NCI-H2227 treated with DMSO at 0.1 percent for 48 hours (cell line): ENCODE results near the gene CATSPER1.
"Not testable (repeated sequence)": the region's sequence is repeated elsewhere in the genome, so short reads cannot be mapped to it uniquely, and the experiment has no call there.

ENCODE experiments used
- DNase-seq: peaks from one replicate; lab custom pipeline; 2025; lab: John Stamatoyannopoulos, UW

The CATSPER1 gene

DNA sequence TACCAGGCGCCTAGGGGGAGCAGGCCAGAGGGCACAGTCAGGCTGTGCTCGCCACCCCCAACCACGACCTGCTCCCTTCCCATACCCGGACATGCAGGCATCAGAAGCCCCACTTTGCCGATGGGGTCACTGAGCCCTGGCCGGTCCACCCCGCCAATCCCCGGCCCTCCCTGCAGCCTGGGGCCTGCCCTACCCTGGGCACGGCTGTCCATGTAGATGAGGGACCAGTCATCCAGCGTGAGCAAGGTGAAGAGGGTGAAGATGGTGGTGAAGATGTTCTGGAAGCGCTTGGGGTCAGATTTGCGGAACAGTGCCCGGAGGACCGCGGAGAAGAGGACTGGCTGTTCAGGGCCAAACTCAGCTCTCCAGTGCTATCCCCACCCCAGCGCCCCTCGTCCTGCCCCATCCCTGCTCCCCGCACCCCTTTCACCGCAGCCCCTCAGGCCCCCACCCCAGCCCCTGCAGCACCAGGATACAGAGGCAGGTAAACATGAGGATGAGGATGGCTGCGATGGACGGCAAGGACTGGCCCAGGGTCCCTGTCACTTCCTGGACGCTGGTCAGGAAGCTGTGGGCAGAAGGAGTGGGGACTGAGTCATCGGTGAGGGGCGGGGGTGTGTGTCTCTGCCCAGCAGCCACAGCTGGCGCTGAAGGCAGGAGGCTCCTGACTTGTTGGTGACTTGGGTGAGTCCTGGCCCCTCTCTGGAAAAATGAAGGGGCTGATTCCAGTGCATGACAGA is 5.5 kb downstream of the CATSPER1 start:
- DNase-seq, result no peak

- DNase-seq, result no peak
Measured at GRCh38 chr11:66020212-66020611, 6.1 kb downstream of the CATSPER1 start.

GRCh38 chr11:66017321-66017720 is 9.0 kb downstream of the CATSPER1 start:
- DNase-seq, result no peak

- DNase-seq, result no peak
Measured at GRCh38 chr11:66016793-66017177, 9.5 kb downstream of the CATSPER1 start.

GRCh38 chr11:66015936-66016792 is 10.1 kb downstream of the CATSPER1 start:
- DNase-seq, result no peak

DNA sequence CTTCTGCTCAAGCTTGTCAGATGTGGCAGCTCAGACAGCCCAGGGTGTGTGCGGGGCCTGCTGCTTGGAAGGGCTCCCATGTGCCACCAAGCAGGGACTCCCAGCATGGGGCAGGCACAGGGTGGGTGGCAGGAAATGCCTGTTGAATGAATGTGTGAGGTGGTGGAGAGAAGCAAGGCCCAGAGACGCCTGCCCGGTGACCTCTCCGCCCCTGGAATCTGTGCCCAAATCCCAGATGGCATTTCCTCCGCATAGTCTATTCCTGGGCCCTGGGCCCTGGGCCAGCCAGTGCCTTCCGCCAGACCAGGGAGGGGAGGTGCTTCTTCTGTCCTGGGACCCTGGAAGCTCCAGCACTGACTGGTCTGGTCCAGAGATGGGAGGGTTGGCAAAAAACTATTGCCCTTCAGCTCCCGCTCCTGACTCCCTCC is 10.8 kb downstream of the CATSPER1 start:
- DNase-seq, result no peak

DNA sequence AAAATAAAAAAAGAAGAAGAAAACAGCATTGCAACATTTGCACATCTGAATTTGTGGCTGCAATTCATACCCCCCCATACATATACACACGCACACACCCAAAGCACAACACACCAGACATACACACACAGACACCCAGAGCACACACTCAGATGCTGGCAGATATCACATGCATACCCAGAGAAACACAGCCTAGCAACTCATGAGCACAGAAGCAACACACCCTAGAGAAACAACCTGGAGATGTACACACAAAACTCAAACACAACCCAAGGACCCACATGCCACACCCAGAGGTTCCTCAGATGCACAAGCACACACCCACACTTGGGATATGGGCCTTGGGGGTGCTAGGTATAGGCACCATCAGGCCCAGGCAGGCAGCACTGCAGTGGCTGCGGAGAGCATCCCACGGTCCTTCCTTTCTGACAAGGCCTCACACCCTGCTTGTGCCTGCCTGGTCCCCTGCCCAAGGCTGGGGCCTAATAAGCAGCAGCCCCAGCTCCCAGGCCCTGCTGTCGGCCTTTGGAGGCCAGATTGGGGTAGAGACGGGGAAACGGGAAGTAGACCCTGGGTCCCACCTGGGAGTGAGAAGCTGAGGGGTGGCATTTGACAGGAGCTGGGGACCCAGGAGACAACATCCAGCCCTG is 11.3 kb downstream of the CATSPER1 start:
- DNase-seq, result no peak

DNA sequence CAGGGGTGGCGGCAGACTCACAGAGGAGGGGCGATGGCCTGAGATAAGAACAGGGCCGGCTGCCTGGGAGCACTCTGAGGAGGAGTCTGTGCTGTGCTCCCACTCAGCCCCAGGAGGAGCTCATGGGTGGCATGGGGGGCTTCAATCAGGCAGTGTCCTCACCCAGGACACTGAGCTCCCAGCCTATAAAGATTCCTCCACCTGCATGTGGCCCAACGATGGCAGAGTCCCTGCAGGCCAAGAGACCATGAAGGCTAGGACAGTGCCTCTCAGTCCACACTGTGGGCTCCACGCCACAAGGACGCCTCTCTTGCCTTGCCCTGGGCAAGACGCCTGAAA is 12.5 kb downstream of the CATSPER1 start:
- DNase-seq, result no peak

- DNase-seq, result no peak
Measured at GRCh38 chr11:66012946-66013761, 13.1 kb downstream of the CATSPER1 start.

DNA sequence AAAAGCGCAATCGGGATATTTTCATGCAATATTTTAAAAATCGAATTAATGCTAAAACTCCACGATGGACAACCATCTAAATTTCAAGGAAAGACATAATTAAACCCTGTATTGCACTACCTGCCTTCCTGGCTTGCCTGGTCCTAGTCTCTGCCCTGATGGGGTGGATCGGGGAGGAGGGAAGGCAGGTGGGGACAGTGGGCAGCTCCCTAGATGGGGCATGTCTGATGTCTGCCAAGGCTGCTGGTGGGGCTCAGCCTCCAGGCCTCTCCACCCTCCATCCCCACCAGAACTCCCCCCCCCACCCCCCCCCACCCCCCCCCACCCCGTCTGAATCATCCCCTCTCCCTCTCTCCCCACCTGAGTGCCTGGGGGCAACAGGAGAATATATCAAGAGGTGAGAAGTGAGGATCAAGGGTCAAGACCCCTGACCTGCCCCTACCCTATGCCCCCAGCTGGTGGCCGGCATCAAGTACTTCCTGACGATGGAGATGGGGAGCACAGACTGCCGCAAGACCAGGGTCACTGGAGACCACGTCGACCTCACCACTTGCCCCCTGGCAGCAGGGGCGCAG is 13.8 kb downstream of the CATSPER1 start:
- no peak for DNase-seq

DNA sequence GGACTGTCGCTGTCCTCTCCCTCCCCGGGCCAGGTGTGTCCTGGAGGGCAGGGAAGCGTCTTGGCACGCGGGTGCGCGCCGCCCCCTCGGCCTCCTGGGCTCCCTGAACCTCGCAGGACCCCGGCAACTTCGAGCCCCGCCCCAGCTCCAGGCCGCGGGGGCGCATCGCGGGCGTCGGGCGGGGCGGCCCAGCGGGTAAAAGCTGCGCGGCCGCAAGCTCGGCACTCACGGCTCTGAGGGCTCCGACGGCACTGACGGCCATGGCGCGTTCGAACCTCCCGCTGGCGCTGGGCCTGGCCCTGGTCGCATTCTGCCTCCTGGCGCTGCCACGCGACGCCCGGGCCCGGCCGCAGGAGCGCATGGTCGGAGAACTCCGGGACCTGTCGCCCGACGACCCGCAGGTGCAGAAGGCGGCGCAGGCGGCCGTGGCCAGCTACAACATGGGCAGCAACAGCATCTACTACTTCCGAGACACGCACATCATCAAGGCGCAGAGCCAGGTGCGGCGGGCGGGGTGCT is 14.4 kb downstream of the CATSPER1 start, which contains the start of gene CST6:
CST6 (plus strand) TSS at position 224 of the 519 bp plus-strand sequence; CDS start at position 261, 37 bp downstream.
- DNase-seq, result no peak

GRCh38 chr11:66011239-66011784 is 15.0 kb downstream of the CATSPER1 start:
- no peak for DNase-seq

DNA sequence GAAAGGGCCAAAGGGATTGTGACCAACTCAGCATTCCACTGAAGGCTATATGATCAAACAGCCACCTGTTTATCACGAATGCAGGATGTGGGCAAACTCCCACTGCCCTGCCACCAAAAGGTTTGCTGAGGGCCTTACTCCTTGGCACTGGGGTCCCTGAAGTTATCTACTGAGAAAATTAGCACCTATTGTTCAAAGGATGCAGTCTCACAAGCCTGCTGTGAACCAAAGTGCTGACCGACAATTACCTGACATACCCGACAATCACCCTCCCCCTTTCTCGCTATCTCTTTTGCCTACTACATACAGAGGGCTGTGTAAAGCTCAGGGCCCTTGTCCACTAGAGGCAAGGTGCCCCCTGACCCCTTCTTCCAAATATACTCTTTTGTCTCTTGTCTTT is 16.2 kb downstream of the CATSPER1 start:
- DNase-seq, result not testable (repeated sequence)

GRCh38 chr11:66008468-66009101 is 17.7 kb downstream of the CATSPER1 start:
- DNase-seq, result no peak

DNA sequence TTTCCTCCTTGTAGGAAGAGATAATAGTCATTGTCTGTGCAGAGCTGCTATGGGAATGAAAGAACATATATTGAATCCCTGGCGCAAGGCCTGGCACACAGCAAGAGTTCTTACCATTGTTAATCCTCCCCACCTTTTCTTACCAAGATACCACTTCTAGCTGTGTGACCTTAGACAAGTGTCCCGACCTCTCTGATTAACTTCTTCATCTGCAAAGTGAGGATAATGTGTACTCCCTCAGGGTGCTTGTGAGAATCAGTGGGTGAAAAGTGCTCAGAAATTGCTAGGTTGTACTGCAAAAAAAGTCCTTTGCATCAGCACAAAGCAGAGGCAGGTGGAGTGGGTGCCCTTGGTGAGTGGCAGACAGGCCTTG is 18.2 kb downstream of the CATSPER1 start:
- no peak for DNase-seq

- no peak for DNase-seq
Measured at GRCh38 chr11:66007201-66007634, 19.1 kb downstream of the CATSPER1 start.

DNA sequence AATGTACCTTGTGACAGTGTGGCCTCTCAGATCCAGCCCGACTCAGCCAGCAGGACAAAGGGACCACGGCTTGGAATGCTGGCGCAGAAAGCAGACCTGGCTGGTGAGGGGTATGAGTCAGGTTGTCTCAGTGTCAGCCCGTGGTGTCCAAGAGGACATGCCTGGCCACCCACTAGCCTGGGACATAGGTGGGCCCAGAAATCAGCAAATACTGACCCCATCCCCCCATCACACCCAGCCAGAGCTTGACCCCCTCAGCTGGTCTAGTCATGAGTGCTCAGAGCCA is 19.4 kb downstream of the CATSPER1 start:
- DNase-seq, result no peak

DNA sequence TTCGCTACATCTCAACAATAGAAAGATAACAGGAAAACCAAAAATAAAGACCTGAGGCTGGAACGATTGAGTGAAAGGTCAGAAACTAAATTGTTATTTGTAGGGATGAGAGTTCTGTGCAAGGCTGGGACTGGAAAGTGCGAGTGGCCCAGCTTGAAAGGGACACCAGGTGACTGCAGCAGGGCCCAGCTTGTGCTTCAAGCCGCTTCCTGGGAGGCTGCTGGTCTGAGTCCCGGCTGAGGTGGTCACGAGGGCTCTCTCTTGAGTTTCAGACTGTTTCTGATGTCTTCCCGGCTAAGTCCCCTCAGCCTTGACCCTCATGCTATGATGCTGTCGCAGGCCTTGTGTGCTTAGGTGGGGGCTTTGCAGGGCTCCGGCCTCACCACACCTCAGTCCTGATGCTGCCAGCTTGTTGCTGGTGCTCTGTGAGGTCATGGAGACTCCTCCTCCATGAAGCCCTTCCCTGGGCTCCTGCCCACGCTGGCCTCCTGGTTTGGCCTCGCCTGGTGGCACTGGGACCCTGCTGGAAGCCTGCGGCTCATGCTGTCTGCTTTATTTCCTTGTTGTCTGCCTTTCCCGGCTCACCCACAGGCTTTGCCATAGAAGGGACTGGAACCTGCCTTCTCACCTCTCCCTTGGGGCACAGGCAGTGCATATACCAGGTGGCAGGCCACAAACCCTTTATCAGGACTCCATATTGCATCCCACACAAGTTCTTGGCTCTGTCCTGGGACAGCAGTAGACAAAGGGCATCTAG is 20.0 kb downstream of the CATSPER1 start:
- no peak for DNase-seq

DNA sequence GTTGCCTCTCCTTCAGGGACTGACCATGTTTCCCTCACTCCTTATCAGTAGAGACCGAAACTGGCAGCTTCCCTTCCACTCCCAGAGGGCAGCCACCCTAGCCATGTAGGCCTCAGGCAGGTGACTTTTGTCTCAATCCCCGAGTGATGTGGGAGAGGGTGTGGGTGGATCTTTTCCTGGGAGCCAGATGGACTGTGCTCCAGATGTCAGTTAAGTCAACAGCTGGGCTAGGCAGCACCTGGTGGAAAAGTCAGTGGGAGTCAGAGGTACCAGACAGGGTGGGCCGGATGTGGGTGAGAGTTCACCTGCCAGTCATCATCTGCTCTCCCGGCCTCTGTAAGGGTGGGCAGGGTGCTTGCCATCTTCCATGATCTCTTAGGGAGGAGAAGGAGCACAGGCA is 22.1 kb downstream of the CATSPER1 start:
- no peak for DNase-seq

- no peak for DNase-seq
Measured at GRCh38 chr11:66003291-66003690, 23.0 kb downstream of the CATSPER1 start.
